GM12864 (cell line): ENCODE data around the gene CEP112.

Source experiments
- DNase-seq: peaks from one replicate; pipeline ENCODE4 v3.0.0-alpha.2; 2011; ENCODE audit warnings: low read depth
- H3K4me3 ChIP-seq: 2 replicates; pipeline ENCODE4 v1.5.1; 2011; ENCODE audit warnings: mild to moderate bottlenecking, low read depth, low read length, control low read depth
- CTCF ChIP-seq: IDR thresholded peaks from 2 replicates; pipeline ENCODE4 v1.5.1; 2011; ENCODE audit warnings: low read depth, mild to moderate bottlenecking, moderate library complexity, low read length, control low read depth, inconsistent platforms; ENCODE audit errors: missing control alignments

The CEP112 gene

GRCh38 chr17:65723431-65724151 is 468.3 kb downstream of the CEP112 start:
- no peak for TF ChIP-seq CTCF
- H3K4me3 ChIP-seq = no peak overlapping the region
- DNase-seq = no peak

GRCh38 chr17:65718601-65719000 is 473.3 kb downstream of the CEP112 start:
- H3K4me3 ChIP-seq = no peak overlapping the region
- no peak for TF ChIP-seq CTCF
- no peak for DNase-seq

- TF ChIP-seq CTCF = no peak
- no peak overlapping the region for H3K4me3 ChIP-seq
- DNase-seq = no peak
These were observed 479.3 kb downstream of the CEP112 start for GRCh38 chr17:65712383-65713267.

- no peak for TF ChIP-seq CTCF
- no peak overlapping the region for H3K4me3 ChIP-seq
- no peak for DNase-seq
These were observed 480.2 kb downstream of the CEP112 start for GRCh38 chr17:65711671-65712276.

- no peak for DNase-seq
- no peak overlapping the region for H3K4me3 ChIP-seq
- TF ChIP-seq CTCF = no peak
These were observed 484.2 kb downstream of the CEP112 start for GRCh38 chr17:65707780-65708179.

- H3K4me3 ChIP-seq = no peak overlapping the region
These were observed 487.2 kb downstream of the CEP112 start for GRCh38 chr17:65704731-65705130.

More at GRCh38 chr17:65704731-65705130, 487.2 kb downstream of the CEP112 start:
- no peak for DNase-seq
- no peak for TF ChIP-seq CTCF
